Measurements from ENCODE around the gene SEMA4C. TPM values are rescaled to one million over a fixed set of nuclear protein-coding genes. Genes with fewer than 3 reads are reported as not detected.

The SEMA4C gene
- total and polyA plus RNA-seq, 2 of the 4 experiments (the other 2 are of a cell fraction) = 15.8 to 24.3 TPM

GRCh38 chr2:96895032-96895745 lies 25.3 kb upstream of the SEMA4C start (continued):
- TF ChIP-seq BHLHE40 (IDR thresholded peaks at IDR 0.05; ENCODE audit: low read depth, low read length) (no peak), RAD21 (IDR thresholded peaks at IDR 0.05; ENCODE audit: low read length) (no peak), POLR2A (IDR thresholded peaks at IDR 0.05; ENCODE audit: low read depth, low read length) (no peak)
- TF ChIP-seq, protein P1, sequence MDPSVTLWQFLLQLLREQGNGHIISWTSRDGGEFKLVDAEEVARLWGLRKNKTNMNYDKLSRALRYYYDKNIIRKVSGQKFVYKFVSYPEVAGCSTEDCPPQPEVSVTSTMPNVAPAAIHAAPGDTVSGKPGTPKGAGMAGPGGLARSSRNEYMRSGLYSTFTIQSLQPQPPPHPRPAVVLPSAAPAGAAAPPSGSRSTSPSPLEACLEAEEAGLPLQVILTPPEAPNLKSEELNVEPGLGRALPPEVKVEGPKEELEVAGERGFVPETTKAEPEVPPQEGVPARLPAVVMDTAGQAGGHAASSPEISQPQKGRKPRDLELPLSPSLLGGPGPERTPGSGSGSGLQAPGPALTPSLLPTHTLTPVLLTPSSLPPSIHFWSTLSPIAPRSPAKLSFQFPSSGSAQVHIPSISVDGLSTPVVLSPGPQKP (IDR thresholded peaks at IDR 0.05; ENCODE audit: borderline replicate concordance, low read depth, low read length) = no peak

DNA sequence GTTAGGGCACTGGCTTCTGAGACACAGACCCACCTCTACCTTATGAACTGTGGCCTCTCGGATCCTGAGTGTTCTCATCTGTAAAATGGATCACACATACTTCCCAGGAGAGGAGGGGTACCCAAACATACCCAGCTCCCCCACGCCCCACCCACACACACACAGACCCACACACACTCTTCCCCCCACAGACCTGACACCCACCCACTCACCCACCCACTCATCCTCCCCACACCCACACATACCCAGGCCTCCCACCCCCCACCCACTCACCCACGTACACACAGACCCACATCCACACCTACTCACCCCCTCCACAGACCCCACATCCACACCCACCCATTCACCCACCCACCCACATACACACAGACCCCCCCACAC lies 24.3 kb upstream of the SEMA4C start:
- no peak overlapping the region for H3K27ac ChIP-seq (ENCODE audit: insufficient read depth, low read length)
- POLR2A ChIA-PET (ENCODE audit: unreplicated experiment) = no interaction called here
- H3K4ac ChIP-seq (ENCODE audit: low read depth, low read length) = no peak overlapping the region
- no peaks in the 10 kb centered on the region for H3K36me3 ChIP-seq (ENCODE audit: control insufficient read depth, insufficient read depth, low read length)
- BruUV-seq (replicated peaks) = no TSS peak
- H3K79me1 ChIP-seq (ENCODE audit: low read depth in 1 of 2, low read length in 2 of 2) = no peaks in the 10 kb centered on the region
- no peak for ATAC-seq (ENCODE audit: low read depth)
- no peak overlapping the region for H3K56ac ChIP-seq (ENCODE audit: extremely low read depth, insufficient read depth, low read length)
- no peak overlapping the region for H2BK15ac ChIP-seq (ENCODE audit: low read depth, low read length)
- intact Hi-C loops (cut with micrococcal nuclease) = no loop called here
- TF ChIP-seq CHD1 (IDR thresholded peaks at IDR 0.05; ENCODE audit: low read depth, low read length) = no peak
- TF ChIP-seq MAZ (IDR thresholded peaks at IDR 0.05; ENCODE audit: borderline replicate concordance, low read depth, low read length) = no peak
- TF ChIP-seq CTCF (conservative IDR thresholded peaks at IDR 0.05; ENCODE audit: low read depth, low read length) = no peak
- TF ChIP-seq MXI1 (IDR thresholded peaks at IDR 0.05; ENCODE audit: borderline replicate concordance, low read depth, low read length) = no peak
- no peak for TF ChIP-seq FOS (IDR thresholded peaks at IDR 0.05; ENCODE audit: low read depth, low read length)
- no peak for TF ChIP-seq CEBPB (IDR thresholded peaks at IDR 0.05; ENCODE audit: low read depth, low read length)
- no peak overlapping the region for H2BK5ac ChIP-seq (ENCODE audit: low read depth, low read length, poor library complexity, severe bottlenecking)
- H3K18ac ChIP-seq (ENCODE audit: low read depth, low read length) = no peak overlapping the region
- no peaks in the 10 kb centered on the region for H3K27me3 ChIP-seq (ENCODE audit: control insufficient read depth, insufficient read depth, low read length)
- H3K4me2 ChIP-seq (ENCODE audit: low read depth, low read length) = no peak overlapping the region
- H2BK20ac ChIP-seq (ENCODE audit: low read depth, low read length) = no peak overlapping the region
- in situ Hi-C loops (cut with MboI; ENCODE audit: low sequenced_read_pairs) = no loop called here
- 100% methylated on average over 1 of the region's 3 CpGs; no CpG with 5 or more reads in 1 of the 2 experiments for WGBS, 2 experiments (ENCODE audit: extremely low coverage in 2 of 2, insufficient read length in 1 of 2)
- H2BK120ac ChIP-seq (ENCODE audit: low read depth, low read length) = no peak overlapping the region
- H3K9me1 ChIP-seq (ENCODE audit: insufficient read depth, low read length) = peaks cover 13% of the 10 kb centered on the region
- CTCF ChIA-PET = no interaction called here
- H4K20me1 ChIP-seq (ENCODE audit: insufficient read depth, low read length) = no peaks in the 10 kb centered on the region
- no peaks in the 10 kb centered on the region for H3K9me3 ChIP-seq (ENCODE audit: control insufficient read depth, insufficient read depth, low read length)
- dilution Hi-C loops (cut with HindIII; ENCODE audit: low sequenced_read_pairs, unreplicated experiment) = no loop called here
- peaks cover 15% of the 10 kb centered on the region for H3K4me1 ChIP-seq (ENCODE audit: control insufficient read depth, insufficient read depth, low read length)
- H2AK9ac ChIP-seq (replicated peaks; ENCODE audit: low read depth, low read length, poor library complexity) = no peak overlapping the region
- no peak overlapping the region for H4K8ac ChIP-seq (ENCODE audit: low read depth in 2 of 2, low read length in 2 of 2)
- no peak overlapping the region; the same call in 1 of the 2 replicates for H3K14ac ChIP-seq (replicated peaks; ENCODE audit: low read depth, low read length)
- no peak overlapping the region for H4K91ac ChIP-seq (ENCODE audit: insufficient read depth, low read depth, low read length)
- H3K9ac ChIP-seq (ENCODE audit: low read depth, low read length) = no peak overlapping the region
- H3K4me3 ChIP-seq (ENCODE audit: insufficient read depth, low read depth, low read length) = no peak overlapping the region
- H4K5ac ChIP-seq (ENCODE audit: low read depth, low read length) = no peak overlapping the region
- no peak overlapping the region for H3K23ac ChIP-seq (ENCODE audit: low read depth, low read length)
- no peak overlapping the region for H2AK5ac ChIP-seq (ENCODE audit: low read depth, low read length)
- H2AFZ ChIP-seq (replicated peaks; ENCODE audit: low read length, poor library complexity) = no peak overlapping the region
- DNase-seq = no peak
